ENCODE measurements around the gene FAM186B. TPM values are rescaled to one million over a fixed set of nuclear protein-coding genes. Genes with fewer than 3 reads are reported as not detected.
"Not testable (repeated sequence)": the region's sequence is repeated elsewhere in the genome, so short reads cannot be mapped to it uniquely, and the experiment has no call there.

The FAM186B gene
- total RNA-seq, 1 donor, result 0.84 TPM

- peaks cover 20% of the 10 kb centered on the region for H3K27me3 ChIP-seq (ENCODE audit: insufficient read depth, low read length)
Measured at GRCh38 chr12:49623142-49623904, 17.9 kb upstream of the FAM186B start, which contains the start of gene PRPF40B. Gene PRPF40B, plus strand, starts transcription at chr12:49623561. Its CDS starts 30 bp downstream, at chr12:49623591.

GRCh38 chr12:49622501-49623141 is 17.2 kb upstream of the FAM186B start:
- Histone ChIP-seq H3K27me3 (ENCODE audit: insufficient read depth, low read length) (peaks cover 25% of the 10 kb centered on the region), H3K9me3 (ENCODE audit: low read depth, low read length) (no peaks in the 10 kb centered on the region), H3K4me3 (ENCODE audit: low read length) (peak overlapping the region; percentile 55), H3K4me1 (ENCODE audit: insufficient read depth, low read length) (peaks cover 21% of the 10 kb centered on the region)

More at GRCh38 chr12:49623142-49623904, 17.9 kb upstream of the FAM186B start, which contains the start of gene PRPF40B:
- peaks cover 21% of the 10 kb centered on the region for H3K4me1 ChIP-seq (ENCODE audit: insufficient read depth, low read length)
- no peaks in the 10 kb centered on the region for H3K9me3 ChIP-seq (ENCODE audit: low read depth, low read length)
- peak within 1 kb of the TSS; percentile 55 for H3K4me3 ChIP-seq (ENCODE audit: low read length)

- Histone ChIP-seq H3K27me3 (ENCODE audit: insufficient read depth, low read length) (peaks cover 25% of the 10 kb centered on the region), H3K4me3 (ENCODE audit: low read length) (peak overlapping the region; percentile 55), H3K4me1 (ENCODE audit: insufficient read depth, low read length) (peaks cover 21% of the 10 kb centered on the region), H3K9me3 (ENCODE audit: low read depth, low read length) (no peaks in the 10 kb centered on the region)
Measured at GRCh38 chr12:49621651-49622500, 16.4 kb upstream of the FAM186B start.

- H3K4me3 ChIP-seq (ENCODE audit: low read length), result no peak overlapping the region
- peaks cover 25% of the 10 kb centered on the region for H3K27me3 ChIP-seq (ENCODE audit: insufficient read depth, low read length)
- H3K9me3 ChIP-seq (ENCODE audit: low read depth, low read length), result no peaks in the 10 kb centered on the region
- peaks cover 21% of the 10 kb centered on the region for H3K4me1 ChIP-seq (ENCODE audit: insufficient read depth, low read length)
Measured at GRCh38 chr12:49619286-49619685, 13.8 kb upstream of the FAM186B start.

GRCh38 chr12:49618576-49618975 is 13.1 kb upstream of the FAM186B start:
- no peaks in the 10 kb centered on the region for H3K9me3 ChIP-seq (ENCODE audit: low read depth, low read length)
- H3K4me3 ChIP-seq (ENCODE audit: low read length), result no peak overlapping the region
- peaks cover 25% of the 10 kb centered on the region for H3K27me3 ChIP-seq (ENCODE audit: insufficient read depth, low read length)
- peaks cover 21% of the 10 kb centered on the region for H3K4me1 ChIP-seq (ENCODE audit: insufficient read depth, low read length)

- peaks cover 23% of the 10 kb centered on the region for H3K27me3 ChIP-seq (ENCODE audit: insufficient read depth, low read length)
- H3K9me3 ChIP-seq (ENCODE audit: low read depth, low read length), result no peaks in the 10 kb centered on the region
- H3K4me3 ChIP-seq (ENCODE audit: low read length), result no peak overlapping the region
Measured at GRCh38 chr12:49616533-49617219, 11.2 kb upstream of the FAM186B start.

DNA sequence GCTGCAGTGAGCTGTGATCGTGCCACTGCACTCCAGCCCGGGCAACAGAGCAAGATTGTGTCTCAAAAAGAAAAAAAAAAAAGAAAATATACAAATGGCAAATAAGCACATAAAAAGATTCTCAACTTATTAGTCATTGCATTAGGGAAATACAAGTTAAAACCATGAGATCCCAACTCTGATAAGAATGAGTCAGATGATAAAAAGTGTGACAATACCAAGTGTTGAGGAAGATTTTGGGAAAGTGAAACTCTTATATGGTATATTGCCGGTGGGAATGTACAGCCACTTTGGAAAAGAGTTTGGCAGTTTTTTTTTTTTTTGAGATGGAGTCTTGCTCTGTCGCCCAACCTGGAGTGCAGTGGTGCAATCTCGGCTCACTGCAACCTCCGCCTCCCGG is 10.3 kb upstream of the FAM186B start:
- Histone ChIP-seq H3K27me3 (ENCODE audit: insufficient read depth, low read length) (peaks cover 15% of the 10 kb centered on the region), H3K9me3 (ENCODE audit: low read depth, low read length) (no peaks in the 10 kb centered on the region), H3K4me1 (ENCODE audit: insufficient read depth, low read length) (no peaks in the 10 kb centered on the region), H3K4me3 (ENCODE audit: low read length) (no peak overlapping the region)

More at GRCh38 chr12:49616533-49617219, 11.2 kb upstream of the FAM186B start:
- peaks cover 7% of the 10 kb centered on the region for H3K4me1 ChIP-seq (ENCODE audit: insufficient read depth, low read length)

GRCh38 chr12:49612210-49612609 is 6.8 kb upstream of the FAM186B start:
- Histone ChIP-seq H3K4me1 (ENCODE audit: insufficient read depth, low read length) (no peaks in the 10 kb centered on the region), H3K4me3 (ENCODE audit: low read length) (no peak overlapping the region), H3K9me3 (ENCODE audit: low read depth, low read length) (no peaks in the 10 kb centered on the region), H3K27me3 (ENCODE audit: insufficient read depth, low read length) (no peaks in the 10 kb centered on the region)

GRCh38 chr12:49610785-49611184 is 5.3 kb upstream of the FAM186B start:
- not testable (repeated sequence) for H3K9me3 ChIP-seq (ENCODE audit: low read depth, low read length); H3K4me1 ChIP-seq (ENCODE audit: insufficient read depth, low read length); H3K27me3 ChIP-seq (ENCODE audit: insufficient read depth, low read length); H3K4me3 ChIP-seq (ENCODE audit: low read length)

DNA sequence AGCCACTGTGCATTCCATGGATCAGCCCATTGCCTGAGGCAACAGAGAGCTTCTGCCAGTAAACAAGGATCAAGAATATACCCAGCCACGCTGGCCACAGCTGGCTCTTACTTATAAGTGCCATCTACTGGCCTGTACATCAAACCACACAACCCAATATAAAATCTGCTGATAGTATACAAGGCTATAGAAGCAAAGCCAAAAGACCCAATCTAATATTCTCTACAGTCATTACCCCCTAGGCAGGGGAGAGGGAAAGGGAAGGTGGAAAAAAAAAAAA is 4.4 kb upstream of the FAM186B start:
- Histone ChIP-seq H3K4me3 (ENCODE audit: low read length) (no peak overlapping the region), H3K9me3 (ENCODE audit: low read depth, low read length) (no peaks in the 10 kb centered on the region), H3K27me3 (ENCODE audit: insufficient read depth, low read length) (no peaks in the 10 kb centered on the region), H3K4me1 (ENCODE audit: insufficient read depth, low read length) (no peaks in the 10 kb centered on the region)

- Histone ChIP-seq H3K9me3 (ENCODE audit: low read depth, low read length) (no peaks in the 10 kb centered on the region), H3K4me3 (ENCODE audit: low read length) (no peak overlapping the region), H3K4me1 (ENCODE audit: insufficient read depth, low read length) (no peaks in the 10 kb centered on the region), H3K27me3 (ENCODE audit: insufficient read depth, low read length) (no peaks in the 10 kb centered on the region)
Measured at GRCh38 chr12:49609059-49609874, 3.8 kb upstream of the FAM186B start.

GRCh38 chr12:49604856-49605255 is 583 bp downstream of the FAM186B start:
- Histone ChIP-seq H3K4me1 (ENCODE audit: insufficient read depth, low read length) (no peaks in the 10 kb centered on the region), H3K27me3 (ENCODE audit: insufficient read depth, low read length) (no peaks in the 10 kb centered on the region), H3K9me3 (ENCODE audit: low read depth, low read length) (no peaks in the 10 kb centered on the region), H3K4me3 (ENCODE audit: low read length) (no peak overlapping the region)

- Histone ChIP-seq H3K9me3 (ENCODE audit: low read depth, low read length) (no peaks in the 10 kb centered on the region), H3K27me3 (ENCODE audit: insufficient read depth, low read length) (no peaks in the 10 kb centered on the region), H3K4me3 (ENCODE audit: low read length) (no peak overlapping the region), H3K4me1 (ENCODE audit: insufficient read depth, low read length) (no peaks in the 10 kb centered on the region)
Measured at GRCh38 chr12:49603721-49604120, 1.7 kb downstream of the FAM186B start.

GRCh38 chr12:49599961-49600360 is 5.5 kb downstream of the FAM186B start:
- H3K9me3 ChIP-seq (ENCODE audit: low read depth, low read length), result no peaks in the 10 kb centered on the region
- no peaks in the 10 kb centered on the region for H3K4me1 ChIP-seq (ENCODE audit: insufficient read depth, low read length)
- no peak overlapping the region for H3K4me3 ChIP-seq (ENCODE audit: low read length)
- H3K27me3 ChIP-seq (ENCODE audit: insufficient read depth, low read length), result no peaks in the 10 kb centered on the region

Measured in mononuclear cell (primary cell).